ENCODE measurements around the gene TBCD. TPM values are rescaled to one million over a fixed set of nuclear protein-coding genes. Genes with fewer than 3 reads are reported as not detected.

Gene TBCD
- total and polyA plus RNA-seq, 9 of the 15 experiments (the other 6 are each of a cell fraction or from before 2014, with no cell fraction given), result 8.9 to 98.5 (median 28.0) TPM

- H3K9me1 ChIP-seq (ENCODE audit: control insufficient read depth, insufficient read depth, low read length), result no peaks in the 10 kb centered on the region
- H2AFZ ChIP-seq (ENCODE audit: low read depth, low read length), result no peak overlapping the region
- no TSS peak for BruUV-seq (replicated peaks)
- ATAC-seq (no peak), DNase-seq (ENCODE audit: extremely low read depth in 1 of 4, low spot score in 3 of 4) (no peak), FAIRE-seq (no peak)
- TF ChIP-seq TFAP4 (CRISPR knock-in tag; IDR thresholded peaks at IDR 0.05; ENCODE audit: borderline replicate concordance) (no peak), FOXK1 (CRISPR knock-in tag; IDR thresholded peaks at IDR 0.05; ENCODE audit: borderline replicate concordance) (no peak), C11orf30 (IDR thresholded peaks at IDR 0.05; ENCODE audit: low read depth) (no peak), ZNF445 (CRISPR knock-in tag; IDR thresholded peaks at IDR 0.05; ENCODE audit: low read depth) (no peak)
- peaks cover 0 to 19% of the 10 kb centered on the region in 2 experiments; a peak in 1 of 5 replicates for H3K4me1 ChIP-seq (replicated peaks in 1 of 2; ENCODE audit: control insufficient read depth in 2 of 2, insufficient read depth in 2 of 2, low read length in 2 of 2)
- H3K9me3 ChIP-seq (replicated peaks; ENCODE audit: control insufficient read depth, insufficient read depth, low read depth, low read length), result no peaks in the 10 kb centered on the region
- POLR2A ChIA-PET, result interaction anchor here (0.5 to 1.0 kb wide), 3 partner anchors 84 to 268 kb away, joined by 3 read pairs; no protein-coding TSS in a partner anchor
- CTCF ChIA-PET (ENCODE audit: low intra/inter-chr PET ratio), result no interaction called here
- no peak overlapping the region for H3K27ac ChIP-seq (ENCODE audit: extremely low read depth, low read depth, low read length)
- no peak overlapping the region for H3K4me2 ChIP-seq (ENCODE audit: insufficient read depth, low read length)
- H3K4me3 ChIP-seq, result no peak overlapping the region
- H4K20me1 ChIP-seq (replicated peaks; ENCODE audit: control insufficient read depth, insufficient read depth, low read length), result no peaks in the 10 kb centered on the region
- no peak overlapping the region for H3K9ac ChIP-seq (ENCODE audit: insufficient read depth in 1 of 2, low read depth in 2 of 2, low read length in 2 of 2)
- no peaks in the 10 kb centered on the region for H3K79me2 ChIP-seq (ENCODE audit: control insufficient read depth, insufficient read depth, low read length)
- in situ Hi-C loops (cut with MboI) (no loop called here), intact Hi-C loops (cut with micrococcal nuclease) (no loop called here)
- 87% methylated on average over 33 of the region's 35 CpGs for WGBS (ENCODE audit: insufficient coverage, low coverage, missing lambda C conversion rate)
- H3K36me3 ChIP-seq (ENCODE audit: control insufficient read depth, insufficient read depth, low read length), result peaks cover 59% of the 10 kb centered on the region; the same call in 1 of the 3 replicates
- H3K27me3 ChIP-seq (ENCODE audit: control insufficient read depth in 2 of 2, insufficient read depth in 2 of 2, low read length in 2 of 2), result no peaks in the 10 kb centered on the region
These were observed 57.3 kb downstream of the TBCD start for GRCh38 chr17:82808921-82809905.
